Keratinocyte (primary cell): ENCODE data around the gene SP140L. TPM values are rescaled to one million over a fixed set of nuclear protein-coding genes. Genes with fewer than 3 reads are reported as not detected.

Source experiments
- DNase-seq: peaks from one replicate; pipeline ENCODE4 v3.0.0-alpha.2; 2011; ENCODE audit warnings: low read depth, missing footprints, low spot score
- FAIRE-seq: peaks from 2 replicates; lab custom pipeline; 2011; peaks lifted over from hg19 to GRCh38; lab: Jason Lieb, UNC
- H2AFZ ChIP-seq: 2 replicates; pipeline ENCODE4 v1.6.0; 2012; ENCODE audit warnings: low read length, control low read depth, inconsistent platforms; ENCODE audit not compliant: control insufficient read depth
- H3K27ac ChIP-seq: 2 replicates; pipeline ENCODE4 v1.5.1; 2011; ENCODE audit warnings: low read length; ENCODE audit not compliant: control insufficient read depth, insufficient read depth
- H3K27me3 ChIP-seq: 3 replicates; pipeline ENCODE4 v1.6.0; 2011; ENCODE audit warnings: low read length; ENCODE audit not compliant: control insufficient read depth, insufficient read depth; ENCODE audit errors: extremely low read depth
- H3K36me3 ChIP-seq, 2 experiments: 2 replicates in 1 of 2; 3 replicates in 1 of 2; pipeline ENCODE4 v1.5.1; 2011; ENCODE audit warnings: low read length in 2 of 2, mild to moderate bottlenecking in 1 of 2; ENCODE audit not compliant: control insufficient read depth in 2 of 2, insufficient read depth in 2 of 2; ENCODE audit errors: extremely low read depth in 1 of 2
- H3K4me1 ChIP-seq: 3 replicates; pipeline ENCODE4 v1.5.1; 2011; ENCODE audit warnings: low read length; ENCODE audit not compliant: control insufficient read depth, insufficient read depth; ENCODE audit errors: extremely low read depth
- H3K4me2 ChIP-seq: 3 replicates; pipeline ENCODE4 v1.6.0; 2011; ENCODE audit warnings: low read depth, low read length; ENCODE audit not compliant: control insufficient read depth, insufficient read depth; ENCODE audit errors: extremely low read depth
- H3K4me3 ChIP-seq, 3 experiments: fragments of 200-600 bp in 1 of 3; sonication (generic) in 1 of 3; 2 replicates in 2 of 3; 3 replicates in 1 of 3; pipeline ENCODE4 v1.5.1; 2011 to 2016; ENCODE audit warnings: low read length in 3 of 3, mild to moderate bottlenecking in 3 of 3, control low read depth in 2 of 3, inconsistent platforms in 1 of 3, low read depth in 1 of 3, mixed read lengths in 1 of 3, mixed run types in 1 of 3, moderate library complexity in 1 of 3; ENCODE audit not compliant: control insufficient read depth in 2 of 3, insufficient read depth in 2 of 3; ENCODE audit errors: extremely low read depth in 1 of 3
- H3K79me2 ChIP-seq: 2 replicates; pipeline ENCODE4 v1.6.0; 2012; ENCODE audit warnings: low read length; ENCODE audit not compliant: control insufficient read depth, insufficient read depth
- H3K9ac ChIP-seq: 3 replicates; pipeline ENCODE4 v1.6.0; 2011; ENCODE audit warnings: low read length; ENCODE audit not compliant: control insufficient read depth, insufficient read depth; ENCODE audit errors: extremely low read depth
- H3K9me1 ChIP-seq: 3 replicates; pipeline ENCODE4 v1.6.0; 2011; ENCODE audit warnings: low read length; ENCODE audit not compliant: control insufficient read depth, insufficient read depth; ENCODE audit errors: extremely low read depth
- H3K9me3 ChIP-seq: 2 replicates; pipeline ENCODE4 v1.5.1; 2012; ENCODE audit warnings: low read depth, low read length; ENCODE audit not compliant: control insufficient read depth
- H4K20me1 ChIP-seq: 3 replicates; pipeline ENCODE4 v1.6.0; 2011; ENCODE audit warnings: low read length; ENCODE audit not compliant: control insufficient read depth, insufficient read depth; ENCODE audit errors: extremely low read depth
- EZH2 ChIP-seq: IDR thresholded peaks from one replicate; pipeline ENCODE4 v1.6.1; 2012; ENCODE audit warnings: inconsistent platforms, mild to moderate bottlenecking, low read length, moderate library complexity
- dilution Hi-C: fragments of 300-500 bp; cut with MboI; formaldehyde crosslinking; loops from one replicate; pipeline ENCODE4 v1.7.0; 2020; ENCODE audit warnings: low sequenced_read_pairs; ENCODE audit not compliant: extremely low pct_ligation_motif_present
- polyA plus RNA-seq, 5 experiments: library from polyadenylated mRNA; depleted of rRNA in 3 of 5; stranded (reverse) in 3 of 5; stranded (forward) in 1 of 5; unstranded in 1 of 5; fragments of >200 nt; gene quantifications; 1 replicate in 1 of 5; 2 replicates in 3 of 5; 3 replicates in 1 of 5; pipeline versions ENCODE4 v1.2.1 to v1.2.3, GENCODE V29; 2011 to 2012; ENCODE audit warnings: missing spikeins in 2 of 5, low read depth in 1 of 5, low replicate concordance in 1 of 5
- TF ChIP-seq, protein P1 (sequence below), 3 experiments: IDR thresholded peaks in 1 of 3; conservative IDR thresholded peaks in 1 of 3; optimal IDR thresholded peaks in 1 of 3; 2 replicates in 2 of 3; 3 replicates in 1 of 3; pipeline versions ENCODE3 to v1.5.1; 2011; ENCODE audit warnings: low read length in 3 of 3, mild to moderate bottlenecking in 3 of 3, moderate library complexity in 2 of 3, control low read depth in 1 of 3, inconsistent platforms in 1 of 3; ENCODE audit not compliant: insufficient read depth in 2 of 3; ENCODE audit errors: extremely low read depth in 1 of 3

SP140L gene
- polyA plus RNA-seq, 1 donor (not counting 4 experiments of a cell fraction or from before 2014, with no cell fraction given), result 10.8 TPM

DNA sequence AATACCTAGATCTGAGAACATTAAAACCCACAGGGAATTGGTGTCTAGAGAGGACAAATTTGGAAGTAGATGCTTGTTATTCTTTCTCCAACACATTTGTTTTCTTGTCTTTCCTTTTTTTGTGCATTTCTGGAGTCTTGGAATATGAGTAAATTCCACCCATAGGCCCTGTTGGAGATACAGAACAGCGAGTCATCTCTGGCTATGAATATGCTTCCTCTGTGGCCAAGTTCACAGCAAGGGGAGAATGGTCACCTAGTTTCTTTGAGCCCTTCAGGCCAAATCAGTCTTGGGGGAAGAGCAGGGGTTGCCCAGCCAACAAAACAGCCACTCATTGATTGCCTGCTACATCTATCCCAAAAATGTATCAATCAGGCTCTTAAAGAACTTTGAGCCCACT is 31.3 kb downstream of the SP140L start:
- DNase-seq, result no peak
- peaks cover 0 to 1% of the 10 kb centered on the region in 2 experiments for H3K36me3 ChIP-seq
- peaks cover 2% of the 10 kb centered on the region for H3K9me3 ChIP-seq
- H3K9me1 ChIP-seq, result no peaks in the 10 kb centered on the region
- H3K27ac ChIP-seq, result no peak overlapping the region
- H3K4me2 ChIP-seq, result no peak overlapping the region
- FAIRE-seq, result peak; percentile 23
- no peak overlapping the region for H3K9ac ChIP-seq
- no peak overlapping the region for H2AFZ ChIP-seq
- dilution Hi-C loops, result no loop called here
- H3K27me3 ChIP-seq, result no peaks in the 10 kb centered on the region
- H3K4me3 ChIP-seq, result no peak overlapping the region
- H3K4me1 ChIP-seq, result no peaks in the 10 kb centered on the region
- no peaks in the 10 kb centered on the region for H4K20me1 ChIP-seq
- TF ChIP-seq EZH2, result no peak
- TF ChIP-seq, protein P1, sequence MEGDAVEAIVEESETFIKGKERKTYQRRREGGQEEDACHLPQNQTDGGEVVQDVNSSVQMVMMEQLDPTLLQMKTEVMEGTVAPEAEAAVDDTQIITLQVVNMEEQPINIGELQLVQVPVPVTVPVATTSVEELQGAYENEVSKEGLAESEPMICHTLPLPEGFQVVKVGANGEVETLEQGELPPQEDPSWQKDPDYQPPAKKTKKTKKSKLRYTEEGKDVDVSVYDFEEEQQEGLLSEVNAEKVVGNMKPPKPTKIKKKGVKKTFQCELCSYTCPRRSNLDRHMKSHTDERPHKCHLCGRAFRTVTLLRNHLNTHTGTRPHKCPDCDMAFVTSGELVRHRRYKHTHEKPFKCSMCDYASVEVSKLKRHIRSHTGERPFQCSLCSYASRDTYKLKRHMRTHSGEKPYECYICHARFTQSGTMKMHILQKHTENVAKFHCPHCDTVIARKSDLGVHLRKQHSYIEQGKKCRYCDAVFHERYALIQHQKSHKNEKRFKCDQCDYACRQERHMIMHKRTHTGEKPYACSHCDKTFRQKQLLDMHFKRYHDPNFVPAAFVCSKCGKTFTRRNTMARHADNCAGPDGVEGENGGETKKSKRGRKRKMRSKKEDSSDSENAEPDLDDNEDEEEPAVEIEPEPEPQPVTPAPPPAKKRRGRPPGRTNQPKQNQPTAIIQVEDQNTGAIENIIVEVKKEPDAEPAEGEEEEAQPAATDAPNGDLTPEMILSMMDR (optimal IDR thresholded peaks at IDR 0.05 in 1 of 3, IDR thresholded peaks at IDR 0.05 in 1 of 3, conservative IDR thresholded peaks at IDR 0.05 in 1 of 3; ENCODE audit: extremely low read depth in 1 of 3, insufficient read depth in 2 of 3, low read length in 3 of 3), result no peak
- H3K79me2 ChIP-seq, result no peaks in the 10 kb centered on the region

DNA sequence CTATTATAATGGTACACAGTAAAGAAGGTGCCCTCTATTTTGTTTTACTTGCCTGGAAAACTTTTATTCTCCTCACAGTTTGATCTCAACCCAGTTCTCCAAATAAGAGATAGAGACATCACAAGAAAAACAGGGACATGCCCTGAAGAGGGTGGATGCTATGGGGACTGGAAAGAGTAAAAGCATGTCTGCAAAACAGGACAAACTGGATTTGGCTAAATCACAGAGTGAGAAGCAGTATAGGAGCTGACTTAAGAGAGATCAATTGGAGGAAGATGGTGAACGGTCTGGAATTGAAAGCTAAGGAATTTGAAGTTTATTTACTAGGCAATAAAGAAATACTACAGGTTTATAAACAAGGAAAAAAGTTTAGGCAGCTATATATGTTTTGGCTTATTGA is 33.0 kb downstream of the SP140L start:
- H3K27ac ChIP-seq, result no peak overlapping the region
- H3K9me3 ChIP-seq, result peaks cover 2% of the 10 kb centered on the region
- no peaks in the 10 kb centered on the region for H4K20me1 ChIP-seq
- H3K9me1 ChIP-seq, result no peaks in the 10 kb centered on the region
- dilution Hi-C loops, result no loop called here
- DNase-seq (no peak), FAIRE-seq (no peak)
- TF ChIP-seq EZH2, result no peak
- TF ChIP-seq, protein P1 (optimal IDR thresholded peaks at IDR 0.05 in 1 of 3, IDR thresholded peaks at IDR 0.05 in 1 of 3, conservative IDR thresholded peaks at IDR 0.05 in 1 of 3; ENCODE audit: extremely low read depth in 1 of 3, insufficient read depth in 2 of 3, low read length in 3 of 3), result no peak
- no peaks in the 10 kb centered on the region for H3K79me2 ChIP-seq
- H3K4me1 ChIP-seq, result no peaks in the 10 kb centered on the region
- H3K4me2 ChIP-seq, result no peak overlapping the region
- no peak overlapping the region for H3K4me3 ChIP-seq
- H3K9ac ChIP-seq, result no peak overlapping the region
- H3K27me3 ChIP-seq, result no peaks in the 10 kb centered on the region
- peaks cover 0 to 1% of the 10 kb centered on the region in 2 experiments for H3K36me3 ChIP-seq
- no peak overlapping the region for H2AFZ ChIP-seq
